WTC11 (cell line): ENCODE results near the gene CEBPB.

Source experiments
- JAZF1 ChIP-seq: fragments of 250-450 bp; sonication (Bioruptor Pico); IDR thresholded peaks from 2 replicates; pipeline ENCODE4 v1.9.0; 2021; ENCODE audit warnings: moderate library complexity, mild to moderate bottlenecking, inconsistent platforms
- MAX ChIP-seq: sonication (generic); formaldehyde crosslinking; IDR thresholded peaks from 2 replicates; pipeline ENCODE4 v1.8.0; 2022; ENCODE audit warnings: mild to moderate bottlenecking, missing genetic modification reagents
- SMAD3 ChIP-seq: sonication (generic); formaldehyde crosslinking; IDR thresholded peaks from 2 replicates; pipeline ENCODE4 v1.8.0; 2022; ENCODE audit warnings: missing genetic modification reagents, mild to moderate bottlenecking, borderline replicate concordance
- TF ChIP-seq, protein P1 (sequence below): sonication (generic); formaldehyde crosslinking; IDR thresholded peaks from 2 replicates; pipeline ENCODE4 v1.8.0; 2022; ENCODE audit warnings: mild to moderate bottlenecking, missing genetic modification reagents
- TF ChIP-seq, protein P2 (sequence below): fragments of 200-600 bp; IDR thresholded peaks from 2 replicates; pipeline ENCODE4 v1.8.0; 2022; ENCODE audit warnings: antibody characterized with exemption
- TF ChIP-seq, protein P3 (sequence below): fragments of 250-450 bp; sonication (Bioruptor Pico); IDR thresholded peaks from 2 replicates; pipeline ENCODE4 v1.8.0; 2021; ENCODE audit warnings: mild to moderate bottlenecking

- TF ChIP-seq JAZF1 (CRISPR knock-in tag), result no peak
- TF ChIP-seq, protein P1, sequence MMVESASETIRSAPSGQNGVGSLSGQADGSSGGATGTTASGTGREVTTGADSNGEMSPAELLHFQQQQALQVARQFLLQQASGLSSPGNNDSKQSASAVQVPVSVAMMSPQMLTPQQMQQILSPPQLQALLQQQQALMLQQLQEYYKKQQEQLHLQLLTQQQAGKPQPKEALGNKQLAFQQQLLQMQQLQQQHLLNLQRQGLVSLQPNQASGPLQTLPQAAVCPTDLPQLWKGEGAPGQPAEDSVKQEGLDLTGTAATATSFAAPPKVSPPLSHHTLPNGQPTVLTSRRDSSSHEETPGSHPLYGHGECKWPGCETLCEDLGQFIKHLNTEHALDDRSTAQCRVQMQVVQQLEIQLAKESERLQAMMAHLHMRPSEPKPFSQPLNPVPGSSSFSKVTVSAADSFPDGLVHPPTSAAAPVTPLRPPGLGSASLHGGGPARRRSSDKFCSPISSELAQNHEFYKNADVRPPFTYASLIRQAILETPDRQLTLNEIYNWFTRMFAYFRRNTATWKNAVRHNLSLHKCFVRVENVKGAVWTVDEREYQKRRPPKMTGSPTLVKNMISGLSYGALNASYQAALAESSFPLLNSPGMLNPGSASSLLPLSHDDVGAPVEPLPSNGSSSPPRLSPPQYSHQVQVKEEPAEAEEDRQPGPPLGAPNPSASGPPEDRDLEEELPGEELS (CRISPR knock-in tag), result no peak
- TF ChIP-seq, protein P2, sequence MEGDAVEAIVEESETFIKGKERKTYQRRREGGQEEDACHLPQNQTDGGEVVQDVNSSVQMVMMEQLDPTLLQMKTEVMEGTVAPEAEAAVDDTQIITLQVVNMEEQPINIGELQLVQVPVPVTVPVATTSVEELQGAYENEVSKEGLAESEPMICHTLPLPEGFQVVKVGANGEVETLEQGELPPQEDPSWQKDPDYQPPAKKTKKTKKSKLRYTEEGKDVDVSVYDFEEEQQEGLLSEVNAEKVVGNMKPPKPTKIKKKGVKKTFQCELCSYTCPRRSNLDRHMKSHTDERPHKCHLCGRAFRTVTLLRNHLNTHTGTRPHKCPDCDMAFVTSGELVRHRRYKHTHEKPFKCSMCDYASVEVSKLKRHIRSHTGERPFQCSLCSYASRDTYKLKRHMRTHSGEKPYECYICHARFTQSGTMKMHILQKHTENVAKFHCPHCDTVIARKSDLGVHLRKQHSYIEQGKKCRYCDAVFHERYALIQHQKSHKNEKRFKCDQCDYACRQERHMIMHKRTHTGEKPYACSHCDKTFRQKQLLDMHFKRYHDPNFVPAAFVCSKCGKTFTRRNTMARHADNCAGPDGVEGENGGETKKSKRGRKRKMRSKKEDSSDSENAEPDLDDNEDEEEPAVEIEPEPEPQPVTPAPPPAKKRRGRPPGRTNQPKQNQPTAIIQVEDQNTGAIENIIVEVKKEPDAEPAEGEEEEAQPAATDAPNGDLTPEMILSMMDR, result no peak
- TF ChIP-seq, protein P3, sequence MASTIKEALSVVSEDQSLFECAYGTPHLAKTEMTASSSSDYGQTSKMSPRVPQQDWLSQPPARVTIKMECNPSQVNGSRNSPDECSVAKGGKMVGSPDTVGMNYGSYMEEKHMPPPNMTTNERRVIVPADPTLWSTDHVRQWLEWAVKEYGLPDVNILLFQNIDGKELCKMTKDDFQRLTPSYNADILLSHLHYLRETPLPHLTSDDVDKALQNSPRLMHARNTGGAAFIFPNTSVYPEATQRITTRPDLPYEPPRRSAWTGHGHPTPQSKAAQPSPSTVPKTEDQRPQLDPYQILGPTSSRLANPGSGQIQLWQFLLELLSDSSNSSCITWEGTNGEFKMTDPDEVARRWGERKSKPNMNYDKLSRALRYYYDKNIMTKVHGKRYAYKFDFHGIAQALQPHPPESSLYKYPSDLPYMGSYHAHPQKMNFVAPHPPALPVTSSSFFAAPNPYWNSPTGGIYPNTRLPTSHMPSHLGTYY, result no peak
- TF ChIP-seq SMAD3 (CRISPR knock-in tag), result no peak
- TF ChIP-seq MAX, result no peak
Measured at GRCh38 chr20:50233325-50234212, 42.9 kb downstream of the CEBPB start.
